Neuronal stem cell (in vitro differentiated cells): Measurements from ENCODE around the gene RHD.
"Not testable (repeated sequence)": the region's sequence is repeated elsewhere in the genome, so short reads cannot be mapped to it uniquely, and the experiment has no call there.

ENCODE experiments used
- DNase-seq: peaks from one replicate; pipeline ENCODE4 v3.0.0-alpha.2; 2013; ENCODE audit warnings: low spot score
- H2AFZ ChIP-seq: one replicate; pipeline ENCODE4 v1.6.1; 2013; ENCODE audit warnings: mild to moderate bottlenecking, low read length, inconsistent platforms
- H2AK5ac ChIP-seq: 2 replicates; pipeline ENCODE4 v1.6.1; 2013; ENCODE audit warnings: low read depth, mild to moderate bottlenecking, inconsistent platforms, low read length, moderate library complexity, mixed read lengths
- H2BK120ac ChIP-seq: 2 replicates; pipeline ENCODE4 v1.6.1; 2013; ENCODE audit warnings: low read depth, mild to moderate bottlenecking, inconsistent platforms, low read length, moderate library complexity, mixed read lengths
- H2BK12ac ChIP-seq: one replicate; pipeline ENCODE4 v1.6.1; 2013; ENCODE audit warnings: low read length, inconsistent platforms
- H2BK15ac ChIP-seq: 2 replicates; pipeline ENCODE4 v1.6.1; 2013; ENCODE audit warnings: mild to moderate bottlenecking, low read length, inconsistent platforms, mixed read lengths
- H2BK5ac ChIP-seq: one replicate; pipeline ENCODE4 v1.6.1; 2013; ENCODE audit warnings: inconsistent platforms, mild to moderate bottlenecking, low read length, moderate library complexity
- H3K14ac ChIP-seq: one replicate; pipeline ENCODE4 v1.6.1; 2013; ENCODE audit warnings: low read length, inconsistent platforms
- H3K18ac ChIP-seq: 2 replicates; pipeline ENCODE4 v1.6.1; 2013; ENCODE audit warnings: low read length, inconsistent platforms
- H3K23ac ChIP-seq: 2 replicates; pipeline ENCODE4 v1.6.1; 2013; ENCODE audit warnings: low read depth, mild to moderate bottlenecking, mixed read lengths, low read length, inconsistent platforms; ENCODE audit not compliant: poor library complexity
- H3K27ac ChIP-seq: replicated peaks from 3 replicates; pipeline ENCODE4 v1.5.1; 2013; ENCODE audit warnings: low read length, inconsistent platforms
- H3K27me3 ChIP-seq, 3 experiments: 2 replicates each; pipeline ENCODE4 v1.6.1; 2013; ENCODE audit warnings: low read length in 3 of 3, mild to moderate bottlenecking in 2 of 3, inconsistent platforms in 1 of 3, low read depth in 1 of 3, mixed read lengths in 1 of 3, moderate library complexity in 1 of 3; ENCODE audit not compliant: control insufficient read depth in 3 of 3, insufficient read depth in 3 of 3
- H3K36me3 ChIP-seq, 2 donors: replicated peaks in 1 of 2; 2 replicates each; pipeline ENCODE4 v1.6.1; 2013; ENCODE audit warnings: low read length in 2 of 2; ENCODE audit not compliant: control insufficient read depth in 2 of 2, insufficient read depth in 2 of 2
- H3K4ac ChIP-seq: 2 replicates; pipeline ENCODE4 v1.6.1; 2013; ENCODE audit warnings: inconsistent platforms, mild to moderate bottlenecking, low read length, moderate library complexity
- H3K4me1 ChIP-seq, 2 donors: 1 replicate in 1 of 2; 2 replicates in 1 of 2; pipeline ENCODE4 v1.6.1; 2013; ENCODE audit warnings: low read length in 2 of 2, low read depth in 1 of 2; ENCODE audit not compliant: control insufficient read depth in 2 of 2, insufficient read depth in 1 of 2
- H3K4me2 ChIP-seq: one replicate; pipeline ENCODE4 v1.6.1; 2013; ENCODE audit warnings: mild to moderate bottlenecking, low read length, inconsistent platforms; ENCODE audit not compliant: insufficient read depth, poor library complexity, severe bottlenecking
- H3K4me3 ChIP-seq, 2 donors: 2 replicates each; pipeline ENCODE4 v1.5.1; 2013; ENCODE audit warnings: low read length in 2 of 2, mild to moderate bottlenecking in 2 of 2, inconsistent platforms in 1 of 2, moderate library complexity in 1 of 2
- H3K79me1 ChIP-seq: one replicate; pipeline ENCODE4 v1.6.1; 2013; ENCODE audit warnings: low read depth, mild to moderate bottlenecking, inconsistent platforms, low read length, moderate library complexity
- H3K9ac ChIP-seq: one replicate; pipeline ENCODE4 v1.6.1; 2013; ENCODE audit warnings: mild to moderate bottlenecking, low read depth, low read length, inconsistent platforms; ENCODE audit not compliant: poor library complexity
- H3K9me3 ChIP-seq, 2 donors: replicated peaks in 1 of 2; 2 replicates each; pipeline versions ENCODE3 to v1.6.1; 2013; ENCODE audit warnings: low read length in 2 of 2, mild to moderate bottlenecking in 2 of 2, inconsistent platforms in 1 of 2, low read depth in 1 of 2, mixed read lengths in 1 of 2, moderate library complexity in 1 of 2; ENCODE audit not compliant: control insufficient read depth in 2 of 2, insufficient read depth in 1 of 2
- H4K8ac ChIP-seq: one replicate; pipeline ENCODE4 v1.6.1; 2013; ENCODE audit warnings: low read depth, mild to moderate bottlenecking, inconsistent platforms, low read length, moderate library complexity
- H4K91ac ChIP-seq: one replicate; pipeline ENCODE4 v1.6.1; 2013; ENCODE audit warnings: low read length, low read depth, mild to moderate bottlenecking, inconsistent platforms; ENCODE audit not compliant: poor library complexity
- WGBS, 2 donors: extraction: QIAGEN DNeasy Blood & Tissue Kit; methylation state at CpG; one replicate each; pipeline ENCODE4 v1.1.7; 2013; ENCODE audit warnings: missing lambda C conversion rate in 2 of 2, mixed read lengths in 1 of 2; ENCODE audit not compliant: insufficient read length in 2 of 2, insufficient replicate concordance in 1 of 2; ENCODE audit errors: extremely low coverage in 2 of 2; 5-methylcytosine and 5-hydroxymethylcytosine counted together

The RHD gene

GRCh38 chr1:25296501-25296900, 24.2 kb downstream of the RHD start:
- WGBS, 2 donors, result no CpG with 5 or more reads among the region's 8 CpGs
- H4K91ac ChIP-seq, H3K4me3 ChIP-seq, H3K27ac ChIP-seq, H3K18ac ChIP-seq, H3K4ac ChIP-seq, H3K23ac ChIP-seq, H2BK120ac ChIP-seq, H3K27me3 ChIP-seq, H2AFZ ChIP-seq, H3K14ac ChIP-seq, H2AK5ac ChIP-seq, H3K79me1 ChIP-seq, H2BK12ac ChIP-seq, H3K9me3 ChIP-seq, H3K4me1 ChIP-seq, H3K4me2 ChIP-seq, DNase-seq, H4K8ac ChIP-seq, H2BK5ac ChIP-seq, H2BK15ac ChIP-seq, H3K36me3 ChIP-seq, H3K9ac ChIP-seq: not testable (repeated sequence)

- H3K14ac ChIP-seq, H2BK15ac ChIP-seq, H3K27ac ChIP-seq, H3K9me3 ChIP-seq, H2BK12ac ChIP-seq, DNase-seq, H3K4ac ChIP-seq, H3K9ac ChIP-seq, H3K36me3 ChIP-seq, H2AFZ ChIP-seq, H3K23ac ChIP-seq, H4K91ac ChIP-seq, H3K79me1 ChIP-seq, H3K18ac ChIP-seq, H3K4me3 ChIP-seq, H3K27me3 ChIP-seq, H3K4me2 ChIP-seq, H4K8ac ChIP-seq, H2BK5ac ChIP-seq, H3K4me1 ChIP-seq, H2BK120ac ChIP-seq, H2AK5ac ChIP-seq: not testable (repeated sequence)
- no CpG with 5 or more reads among the region's 9 CpGs for WGBS, 2 donors
Observed at GRCh38 chr1:25300729-25301128, 28.4 kb downstream of the RHD start.

- not testable (repeated sequence) for H3K27me3 ChIP-seq, DNase-seq, H2BK12ac ChIP-seq, H2BK5ac ChIP-seq, H3K27ac ChIP-seq, H2BK120ac ChIP-seq, H4K8ac ChIP-seq, H3K36me3 ChIP-seq, H3K4me2 ChIP-seq, H2AFZ ChIP-seq, H2AK5ac ChIP-seq, H3K9me3 ChIP-seq, H3K4me1 ChIP-seq, H4K91ac ChIP-seq, H3K4me3 ChIP-seq, H3K14ac ChIP-seq, H3K9ac ChIP-seq, H3K18ac ChIP-seq, H3K4ac ChIP-seq, H3K23ac ChIP-seq, H3K79me1 ChIP-seq, H2BK15ac ChIP-seq
- WGBS, 2 donors, result no CpG with 5 or more reads among the region's 3 CpGs
Observed at GRCh38 chr1:25302330-25302729, 30.0 kb downstream of the RHD start.

- H3K4me2 ChIP-seq, H3K79me1 ChIP-seq, DNase-seq, H4K91ac ChIP-seq, H3K23ac ChIP-seq, H3K4me1 ChIP-seq, H2BK120ac ChIP-seq, H3K27me3 ChIP-seq, H3K36me3 ChIP-seq, H3K18ac ChIP-seq, H3K9me3 ChIP-seq, H2BK12ac ChIP-seq, H3K9ac ChIP-seq, H2BK15ac ChIP-seq, H2AK5ac ChIP-seq, H2AFZ ChIP-seq, H2BK5ac ChIP-seq, H4K8ac ChIP-seq, H3K4me3 ChIP-seq, H3K4ac ChIP-seq, H3K14ac ChIP-seq, H3K27ac ChIP-seq: not testable (repeated sequence)
- WGBS, 2 donors, result no CpG with 5 or more reads among the region's 4 CpGs
Observed at GRCh38 chr1:25304936-25305335, 32.6 kb downstream of the RHD start.
